ENCODE data around the gene PTPRK. TPM values are rescaled to one million over a fixed set of nuclear protein-coding genes. Genes with fewer than 3 reads are reported as not detected.

PTPRK gene
- polyA plus RNA-seq, 1 donor from 2014 or later = 10.2 TPM

GRCh38 chr6:128507337-128508310 is 12.8 kb downstream of the PTPRK start:
- peaks cover 0 to 2% (median 0%) of the 10 kb centered on the region in 3 donors for H3K4me1 Mint-ChIP-seq
- H3K36me3 Mint-ChIP-seq = no peaks in the 10 kb centered on the region
- H3K4me3 Mint-ChIP-seq = no peak overlapping the region
- no peak overlapping the region for H3K27ac Mint-ChIP-seq
- H3K27me3 Mint-ChIP-seq = no peaks in the 10 kb centered on the region
- H3K9me3 Mint-ChIP-seq = no peaks in the 10 kb centered on the region

DNA sequence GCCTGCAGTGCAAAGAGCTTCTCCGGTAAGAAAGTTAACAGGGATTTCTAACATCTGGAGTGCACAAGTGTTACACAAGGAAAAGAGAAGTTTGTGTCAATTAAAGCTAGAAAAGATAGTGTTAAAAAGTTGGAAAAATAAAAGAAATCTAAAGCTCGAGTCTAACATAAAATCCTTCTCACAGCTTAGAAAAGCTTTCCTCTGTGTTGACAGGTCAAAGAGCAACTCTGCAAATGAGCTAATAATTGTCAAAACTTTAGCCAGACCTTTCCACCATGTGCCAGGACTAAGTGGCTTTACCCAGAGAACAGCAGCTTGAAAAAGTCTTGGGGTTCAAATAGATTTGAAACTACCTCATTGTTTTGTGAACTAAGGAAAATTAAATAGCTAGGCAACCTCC is 14.8 kb downstream of the PTPRK start:
- no peak overlapping the region for H3K27ac Mint-ChIP-seq
- H3K4me3 Mint-ChIP-seq = no peak overlapping the region

GRCh38 chr6:128504003-128504654 is 16.3 kb downstream of the PTPRK start:
- no peaks in the 10 kb centered on the region for H3K9me3 Mint-ChIP-seq
- no peaks in the 10 kb centered on the region for H3K27me3 Mint-ChIP-seq
- H3K4me3 Mint-ChIP-seq = no peak overlapping the region
- no peak overlapping the region for H3K27ac Mint-ChIP-seq
- H3K36me3 Mint-ChIP-seq = no peaks in the 10 kb centered on the region
- H3K4me1 Mint-ChIP-seq = peaks cover 0 to 2% (median 0%) of the 10 kb centered on the region in 3 donors

More for the DNA sequence above, 14.8 kb downstream of the PTPRK start:
- H3K27me3 Mint-ChIP-seq = no peaks in the 10 kb centered on the region
- H3K36me3 Mint-ChIP-seq = no peaks in the 10 kb centered on the region
- H3K9me3 Mint-ChIP-seq = no peaks in the 10 kb centered on the region
- H3K4me1 Mint-ChIP-seq = peaks cover 0 to 2% (median 0%) of the 10 kb centered on the region in 3 donors

GRCh38 chr6:128500749-128501600 is 19.4 kb downstream of the PTPRK start:
- no peaks in the 10 kb centered on the region for H3K9me3 Mint-ChIP-seq
- H3K36me3 Mint-ChIP-seq = no peaks in the 10 kb centered on the region
- no peak overlapping the region for H3K27ac Mint-ChIP-seq
- no peaks in the 10 kb centered on the region for H3K27me3 Mint-ChIP-seq
- no peaks in the 10 kb centered on the region for H3K4me1 Mint-ChIP-seq
- no peak overlapping the region for H3K4me3 Mint-ChIP-seq

- no peaks in the 10 kb centered on the region for H3K36me3 Mint-ChIP-seq
- no peaks in the 10 kb centered on the region for H3K9me3 Mint-ChIP-seq
- no peak overlapping the region for H3K27ac Mint-ChIP-seq
- H3K27me3 Mint-ChIP-seq = no peaks in the 10 kb centered on the region
- no peaks in the 10 kb centered on the region for H3K4me1 Mint-ChIP-seq
- H3K4me3 Mint-ChIP-seq = no peak overlapping the region
Measured at GRCh38 chr6:128500014-128500413, 20.4 kb downstream of the PTPRK start.

DNA sequence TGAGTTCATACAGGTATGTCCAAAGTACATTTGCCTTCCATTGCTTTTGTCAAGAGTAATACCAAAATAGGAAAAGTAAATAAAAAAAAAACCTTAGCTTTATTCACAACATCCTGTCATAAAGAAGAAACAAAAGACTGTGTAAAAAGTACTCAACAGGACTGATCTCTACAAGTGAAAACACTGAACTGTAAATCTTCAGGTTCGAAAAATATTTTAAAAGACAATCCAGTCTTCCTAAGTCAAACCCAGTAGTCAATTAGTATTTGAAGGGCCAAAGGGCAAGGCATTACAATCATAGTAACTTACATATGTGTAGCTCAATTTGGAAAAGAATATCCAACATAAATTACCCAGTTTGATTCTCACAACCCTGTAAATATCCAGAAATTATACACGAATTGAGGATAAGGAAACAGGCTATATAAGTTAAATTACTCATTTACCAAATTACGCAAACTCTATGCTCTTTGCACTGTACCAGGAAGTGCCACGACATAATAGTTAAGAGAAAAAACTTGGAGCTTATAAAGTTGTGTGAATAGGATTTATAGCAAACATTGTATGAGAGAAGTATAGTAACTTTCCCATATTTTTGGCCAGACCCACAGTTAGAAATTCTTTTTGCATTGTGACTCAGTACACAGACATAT is 21.2 kb downstream of the PTPRK start:
- Mint-ChIP-seq H3K27me3 (no peaks in the 10 kb centered on the region), H3K4me1 (no peaks in the 10 kb centered on the region), H3K9me3 (no peaks in the 10 kb centered on the region), H3K4me3 (no peak overlapping the region), H3K36me3 (no peaks in the 10 kb centered on the region), H3K27ac (no peak overlapping the region)

GRCh38 chr6:128498234-128498633 is 22.2 kb downstream of the PTPRK start:
- H3K27me3 Mint-ChIP-seq = no peaks in the 10 kb centered on the region
- no peaks in the 10 kb centered on the region for H3K4me1 Mint-ChIP-seq
- H3K4me3 Mint-ChIP-seq = no peak overlapping the region
- H3K27ac Mint-ChIP-seq = no peak overlapping the region
- no peaks in the 10 kb centered on the region for H3K9me3 Mint-ChIP-seq
- no peaks in the 10 kb centered on the region for H3K36me3 Mint-ChIP-seq

GRCh38 chr6:128495536-128496333 is 24.7 kb downstream of the PTPRK start:
- Mint-ChIP-seq H3K4me3 (no peak overlapping the region), H3K36me3 (no peaks in the 10 kb centered on the region), H3K27me3 (no peaks in the 10 kb centered on the region), H3K27ac (no peak overlapping the region), H3K9me3 (no peaks in the 10 kb centered on the region), H3K4me1 (peaks cover 0 to 2% (median 0%) of the 10 kb centered on the region in 3 donors)

DNA sequence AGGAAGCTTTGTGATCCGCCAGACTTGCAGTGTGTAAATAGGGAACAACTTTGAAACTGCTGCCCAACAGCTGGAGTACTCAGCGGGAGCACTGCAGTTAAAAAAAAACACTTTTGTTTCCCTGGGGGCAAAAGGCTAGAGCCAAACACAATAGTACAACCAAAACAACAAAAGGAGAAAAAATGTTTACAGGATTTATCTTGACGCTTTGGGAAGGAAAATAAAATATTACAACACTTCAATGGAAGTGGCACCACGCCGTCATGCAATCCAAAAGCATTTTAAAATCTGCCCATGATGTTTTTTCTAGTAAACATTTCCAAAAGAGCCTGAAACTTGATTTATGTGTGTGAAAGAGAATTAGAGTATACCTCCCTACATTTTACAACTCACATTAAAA is 26.0 kb downstream of the PTPRK start:
- no peaks in the 10 kb centered on the region for H3K27me3 Mint-ChIP-seq
- H3K4me3 Mint-ChIP-seq = no peak overlapping the region
- peaks cover 0 to 2% (median 0%) of the 10 kb centered on the region in 3 donors for H3K4me1 Mint-ChIP-seq
- no peak overlapping the region for H3K27ac Mint-ChIP-seq
- H3K36me3 Mint-ChIP-seq = no peaks in the 10 kb centered on the region
- no peaks in the 10 kb centered on the region for H3K9me3 Mint-ChIP-seq

DNA sequence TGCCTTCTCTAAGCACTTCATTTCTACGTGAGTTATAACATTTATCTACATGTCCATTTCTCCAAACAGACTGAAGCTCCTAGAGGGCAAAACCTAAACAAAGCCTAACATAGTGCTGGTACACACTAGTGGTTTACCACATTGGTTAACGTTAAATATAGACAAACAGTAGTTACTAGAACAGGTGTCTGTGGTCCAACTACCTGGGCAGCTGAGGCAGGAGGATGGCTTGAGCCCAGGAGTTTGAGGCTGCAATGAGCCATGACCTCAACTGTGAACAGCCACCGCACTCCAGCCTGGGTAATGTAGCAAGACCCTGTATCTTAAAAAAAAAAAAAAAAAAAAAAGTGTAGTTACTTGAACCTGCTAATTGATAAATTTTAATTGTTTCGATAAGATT is 26.5 kb downstream of the PTPRK start:
- H3K4me1 Mint-ChIP-seq = peaks cover 0 to 2% (median 0%) of the 10 kb centered on the region in 3 donors
- H3K36me3 Mint-ChIP-seq = no peaks in the 10 kb centered on the region
- H3K27ac Mint-ChIP-seq = no peak overlapping the region
- H3K27me3 Mint-ChIP-seq = no peaks in the 10 kb centered on the region
- no peaks in the 10 kb centered on the region for H3K9me3 Mint-ChIP-seq
- H3K4me3 Mint-ChIP-seq = no peak overlapping the region

GRCh38 chr6:128492386-128492785 is 28.0 kb downstream of the PTPRK start:
- no peak overlapping the region for H3K4me3 Mint-ChIP-seq
- H3K27me3 Mint-ChIP-seq = no peaks in the 10 kb centered on the region
- no peaks in the 10 kb centered on the region for H3K36me3 Mint-ChIP-seq
- peaks cover 0 to 2% (median 0%) of the 10 kb centered on the region in 3 donors for H3K4me1 Mint-ChIP-seq
- no peaks in the 10 kb centered on the region for H3K9me3 Mint-ChIP-seq
- H3K27ac Mint-ChIP-seq = no peak overlapping the region

DNA sequence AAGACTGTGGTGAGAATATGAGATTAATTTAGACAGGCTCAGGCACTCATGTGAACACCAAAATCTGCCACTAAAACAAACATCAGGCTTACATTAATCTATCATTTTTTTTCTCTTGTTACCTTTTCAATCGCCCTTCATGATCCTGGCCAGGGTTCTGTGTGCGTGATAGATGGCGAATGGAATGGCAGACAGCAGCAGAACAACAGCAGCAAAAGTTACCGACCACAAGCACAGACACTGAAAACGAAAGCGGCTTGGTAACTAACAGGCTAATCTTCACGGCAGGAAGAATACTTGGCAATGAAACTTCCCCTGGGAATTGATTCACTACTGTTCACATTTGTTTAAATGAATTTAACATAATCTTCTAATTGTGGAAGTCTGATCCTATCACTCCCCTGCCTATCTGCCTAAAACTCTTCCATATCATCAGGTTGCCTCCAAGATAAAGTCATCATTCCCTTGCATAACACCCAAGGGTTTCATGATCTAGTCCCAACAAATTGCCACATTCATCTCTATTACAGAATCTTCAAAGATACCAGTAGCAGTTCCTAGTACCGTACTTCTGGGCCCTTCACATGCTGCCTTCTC is 28.7 kb downstream of the PTPRK start:
- Mint-ChIP-seq H3K4me3 (peak overlapping the region in 1 of 4 donors; percentile 56), H3K9me3 (no peaks in the 10 kb centered on the region)

DNA sequence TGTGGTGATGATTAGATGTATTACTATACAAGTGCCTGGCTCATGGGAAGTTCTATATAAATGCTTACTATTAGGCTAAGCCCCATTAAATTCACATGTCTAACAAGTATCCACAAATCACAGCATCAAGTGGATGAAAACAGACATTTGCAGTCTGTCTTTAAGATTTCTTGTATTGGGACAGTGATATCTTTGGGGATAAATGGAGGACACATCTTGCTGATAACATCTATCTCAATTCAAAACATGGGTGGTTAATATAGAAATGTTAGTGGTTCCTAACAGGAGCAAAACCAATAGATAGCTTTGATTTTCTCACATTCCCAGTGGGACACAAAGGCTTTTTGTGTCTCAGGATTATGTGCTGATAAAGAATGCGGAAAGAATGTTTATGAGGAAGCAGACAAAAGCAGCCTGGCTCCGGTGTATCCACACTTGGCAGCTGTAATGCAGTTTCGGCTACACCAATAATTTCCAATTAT is 29.3 kb downstream of the PTPRK start:
- H3K36me3 Mint-ChIP-seq = no peaks in the 10 kb centered on the region
- no peak overlapping the region for H3K27ac Mint-ChIP-seq
- H3K27me3 Mint-ChIP-seq = no peaks in the 10 kb centered on the region
- peaks cover 0 to 2% (median 0%) of the 10 kb centered on the region in 3 donors for H3K4me1 Mint-ChIP-seq
- H3K4me3 Mint-ChIP-seq = no peak overlapping the region
- no peaks in the 10 kb centered on the region for H3K9me3 Mint-ChIP-seq

More for the DNA sequence above, 28.7 kb downstream of the PTPRK start:
- Mint-ChIP-seq H3K27ac (no peak overlapping the region), H3K36me3 (no peaks in the 10 kb centered on the region), H3K4me1 (peaks cover 0 to 2% (median 0%) of the 10 kb centered on the region in 3 donors), H3K27me3 (no peaks in the 10 kb centered on the region)
